Tibial nerve (tissue), 4 donors: Measurements from ENCODE around the gene MISP. TPM values are rescaled to one million over a fixed set of nuclear protein-coding genes. Genes with fewer than 3 reads are reported as not detected.

ENCODE experiments used
- DNase-seq, 2 donors: peaks; one replicate each; pipeline ENCODE4 v3.0.0-alpha.2; 2019; ENCODE audit warnings: low spot score in 2 of 2
- H3K27ac ChIP-seq, 4 donors: fragments of 200-600 bp; sonication (generic) in 3 of 4; one replicate each; pipeline ENCODE4 v1.5.1; 2017 to 2019; ENCODE audit warnings: mild to moderate bottlenecking in 1 of 4
- H3K27me3 ChIP-seq, 2 donors: fragments of 200-600 bp; sonication (generic) in 1 of 2; one replicate each; pipeline versions ENCODE4 v1.5.1 to v1.6.0; 2017 to 2019
- H3K36me3 ChIP-seq, 3 donors: fragments of 200-600 bp; sonication (generic); one replicate each; pipeline ENCODE4 v1.5.1; 2018 to 2019
- H3K4me1 ChIP-seq, 4 donors: fragments of 200-600 bp; sonication (generic) in 3 of 4; one replicate each; pipeline ENCODE4 v1.5.1; 2017 to 2019
- H3K4me3 ChIP-seq, 4 donors: fragments of 200-600 bp; sonication (generic) in 3 of 4; one replicate each; pipeline ENCODE4 v1.5.1; 2017 to 2019; ENCODE audit warnings: mild to moderate bottlenecking in 1 of 4, moderate library complexity in 1 of 4
- H3K9me3 ChIP-seq, 4 donors: fragments of 200-600 bp; sonication (generic) in 3 of 4; one replicate each; pipeline ENCODE4 v1.5.1; 2017 to 2019
- CTCF ChIP-seq, 5 experiments: fragments of 200-600 bp in 3 of 5; fragments of 450-650 bp in 2 of 5; sonication (generic) in 3 of 5; IDR thresholded peaks; one replicate each; pipeline ENCODE4 v1.5.1; 2016 to 2019; ENCODE audit warnings: antibody characterized with exemption in 5 of 5, mild to moderate bottlenecking in 3 of 5, moderate library complexity in 2 of 5
- EP300 ChIP-seq, 2 donors: sonication (generic); formaldehyde crosslinking; IDR thresholded peaks; one replicate each; pipeline ENCODE4 v1.6.1; 2017; ENCODE audit warnings: antibody characterized with exemption in 2 of 2, mild to moderate bottlenecking in 1 of 2
- POLR2A ChIP-seq, 2 donors: fragments of 450-650 bp; IDR thresholded peaks; one replicate each; pipeline ENCODE4 v1.6.1; 2017; ENCODE audit warnings: antibody characterized with exemption in 2 of 2, mild to moderate bottlenecking in 2 of 2, moderate library complexity in 2 of 2
- WGBS, 2 donors: methylation state at CpG; one replicate each; pipeline ENCODE4 v1.1.5; 2018; 5-methylcytosine and 5-hydroxymethylcytosine counted together
- total RNA-seq, 4 donors: library from RNA; depleted of rRNA; stranded (reverse); fragments of >200 nt; gene quantifications; one replicate each; pipeline ENCODE4 v1.1.0, GENCODE V29; 2016

Gene MISP
- total RNA-seq, 4 donors from 2014 or later, result 0.20 to 0.30 TPM; not detected in 2

- H3K36me3 ChIP-seq, result peaks cover 0 to 12% (median 0%) of the 10 kb centered on the region in 3 donors
- peaks cover 4 to 50% (median 23%) of the 10 kb centered on the region in 4 donors for H3K4me1 ChIP-seq
- no peak for TF ChIP-seq POLR2A (IDR thresholded peaks at IDR 0.05)
- no peak for TF ChIP-seq EP300 (IDR thresholded peaks at IDR 0.05)
- TF ChIP-seq CTCF (IDR thresholded peaks at IDR 0.05), result no peak
- H3K4me3 ChIP-seq, result peak overlapping the region in 2 of 4 donors; percentile 14 to 33
- H3K27me3 ChIP-seq, result no peaks in the 10 kb centered on the region
- peak overlapping the region; percentile 60 to 93 (median 87) for H3K27ac ChIP-seq
- no peak for DNase-seq
- H3K9me3 ChIP-seq, result peaks cover 0 to 8% (median 0%) of the 10 kb centered on the region in 4 donors
- WGBS, 2 donors, result 24 to 28% methylated on average over 34 to 44 of the region's 79 CpGs
Observed at GRCh38 chr19:719636-720344, 31.1 kb upstream of the MISP start.

DNA sequence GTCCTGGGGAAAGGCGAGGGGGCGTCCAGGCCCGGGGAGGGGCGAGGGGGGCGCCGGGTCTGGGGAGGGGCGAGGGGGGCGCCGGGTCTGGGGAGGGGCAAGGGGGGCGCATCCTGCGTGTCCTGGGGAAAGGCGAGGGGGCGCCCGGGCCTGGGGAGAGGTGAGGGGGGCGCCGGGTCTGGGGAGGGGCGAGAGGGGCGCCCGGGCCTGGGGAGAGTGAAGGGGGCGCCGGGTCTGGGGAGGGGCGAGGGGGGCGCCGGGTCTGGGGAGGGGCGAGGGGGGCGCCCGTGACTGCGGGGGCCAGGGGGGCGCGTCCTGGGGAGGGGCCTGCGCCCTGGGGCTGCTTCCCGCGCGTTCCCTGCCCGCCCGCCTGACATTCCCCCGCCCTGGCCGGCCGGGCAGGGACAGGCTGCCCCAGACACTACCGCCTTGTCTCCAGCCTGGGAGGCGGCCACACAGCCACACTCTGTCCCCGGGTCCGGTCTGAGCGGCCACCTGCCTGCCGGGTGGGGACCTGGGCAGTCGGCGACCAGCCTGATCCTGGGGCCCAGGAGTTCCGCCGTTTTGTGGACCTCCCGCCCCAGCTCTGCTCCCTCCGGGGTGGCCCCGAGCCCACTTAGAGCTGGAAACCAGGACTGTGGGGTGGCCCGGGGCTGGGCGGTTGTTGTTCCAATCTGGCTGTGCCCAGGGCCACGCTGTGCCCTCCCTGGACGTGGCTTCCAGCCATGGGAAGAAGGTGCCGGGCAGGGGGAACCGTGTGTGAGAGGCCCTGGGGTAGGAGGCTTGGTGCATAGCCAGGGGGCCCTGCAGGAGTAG is 30.4 kb upstream of the MISP start:
- H3K27me3 ChIP-seq, result no peaks in the 10 kb centered on the region
- 21 to 27% methylated on average over 15 to 17 of the region's 58 CpGs for WGBS, 2 donors
- peaks cover 0 to 6% (median 0%) of the 10 kb centered on the region in 3 donors for H3K36me3 ChIP-seq
- peak overlapping the region in 1 of 4 donors; percentile 33 for H3K4me3 ChIP-seq
- H3K9me3 ChIP-seq, result peaks cover 0 to 2% (median 0%) of the 10 kb centered on the region in 4 donors
- peak overlapping the region; percentile 60 to 93 (median 87) for H3K27ac ChIP-seq
- TF ChIP-seq CTCF (IDR thresholded peaks at IDR 0.05) (no peak), POLR2A (IDR thresholded peaks at IDR 0.05) (peak in 1 of 2 donors; percentile 20), EP300 (IDR thresholded peaks at IDR 0.05) (peak in 1 of 2 donors; percentile 59)
- H3K4me1 ChIP-seq, result peaks cover 4 to 50% (median 23%) of the 10 kb centered on the region in 4 donors
- DNase-seq, result no peak

- Histone ChIP-seq H3K4me3 (no peak overlapping the region), H3K27ac (peak overlapping the region in 3 of 4 donors; percentile 26 to 73 (median 56)), H3K9me3 (no peaks in the 10 kb centered on the region), H3K36me3 (peaks cover 0 to 20% (median 0%) of the 10 kb centered on the region in 3 donors), H3K4me1 (peaks cover 4 to 57% (median 23%) of the 10 kb centered on the region in 4 donors), H3K27me3 (no peaks in the 10 kb centered on the region)
- no peak for TF ChIP-seq POLR2A (IDR thresholded peaks at IDR 0.05)
- no peak for TF ChIP-seq CTCF (IDR thresholded peaks at IDR 0.05)
- TF ChIP-seq EP300 (IDR thresholded peaks at IDR 0.05), result no peak
- 28 to 42% methylated on average over 17 of the region's 17 CpGs for WGBS, 2 donors
- no peak for DNase-seq
Observed at GRCh38 chr19:722553-723101, 28.3 kb upstream of the MISP start.

- H3K4me3 ChIP-seq, result no peak overlapping the region
- no peak for TF ChIP-seq EP300 (IDR thresholded peaks at IDR 0.05)
- no peak for TF ChIP-seq POLR2A (IDR thresholded peaks at IDR 0.05)
- no peak for TF ChIP-seq CTCF (IDR thresholded peaks at IDR 0.05)
- H3K4me1 ChIP-seq, result peaks cover 4 to 59% (median 23%) of the 10 kb centered on the region in 4 donors
- DNase-seq, result no peak
- no peaks in the 10 kb centered on the region for H3K27me3 ChIP-seq
- H3K36me3 ChIP-seq, result peaks cover 0 to 21% (median 0%) of the 10 kb centered on the region in 3 donors
- H3K9me3 ChIP-seq, result no peaks in the 10 kb centered on the region
- peak overlapping the region in 3 of 4 donors; percentile 40 to 73 (median 56) for H3K27ac ChIP-seq
- WGBS, 2 donors, result 47 to 63% methylated on average over 10 to 13 of the region's 13 CpGs
Observed at GRCh38 chr19:723247-723646, 27.7 kb upstream of the MISP start.
